D341Med (cell line): ENCODE data around the gene ESRRB.

ENCODE experiments used
- DNase-seq: peaks from one replicate; pipeline ENCODE4 v3.0.0; 2012; ENCODE audit warnings: low spot score

Gene ESRRB

DNA sequence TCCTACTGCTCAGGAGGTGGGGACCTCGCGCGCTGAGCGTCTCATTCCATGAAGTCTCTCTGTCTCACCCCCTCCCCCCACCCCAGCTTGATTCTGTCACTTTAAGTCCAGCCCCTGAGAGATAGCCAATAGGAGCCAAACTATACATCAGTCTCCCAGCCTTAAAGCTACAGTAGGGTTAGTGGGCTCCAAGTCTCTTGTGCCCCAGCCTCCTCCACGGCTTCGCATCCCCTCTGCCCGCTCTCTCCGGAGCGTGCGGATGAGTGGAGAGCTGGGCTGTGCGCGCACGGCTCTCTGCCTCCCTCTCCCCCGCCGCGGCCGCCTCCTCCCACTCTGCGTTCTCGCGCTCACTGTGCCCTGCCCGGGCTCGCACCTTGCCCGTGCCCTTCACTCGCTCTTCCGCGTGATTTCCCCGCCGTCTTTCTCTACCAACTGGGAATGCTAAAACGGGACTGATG is at the start of gene ESRRB:
Gene ESRRB (plus strand): TSS at position 191 of the 458 bp plus-strand sequence. CDS start 265 bp downstream, at position 456.
- peak; percentile 64 for DNase-seq

DNA sequence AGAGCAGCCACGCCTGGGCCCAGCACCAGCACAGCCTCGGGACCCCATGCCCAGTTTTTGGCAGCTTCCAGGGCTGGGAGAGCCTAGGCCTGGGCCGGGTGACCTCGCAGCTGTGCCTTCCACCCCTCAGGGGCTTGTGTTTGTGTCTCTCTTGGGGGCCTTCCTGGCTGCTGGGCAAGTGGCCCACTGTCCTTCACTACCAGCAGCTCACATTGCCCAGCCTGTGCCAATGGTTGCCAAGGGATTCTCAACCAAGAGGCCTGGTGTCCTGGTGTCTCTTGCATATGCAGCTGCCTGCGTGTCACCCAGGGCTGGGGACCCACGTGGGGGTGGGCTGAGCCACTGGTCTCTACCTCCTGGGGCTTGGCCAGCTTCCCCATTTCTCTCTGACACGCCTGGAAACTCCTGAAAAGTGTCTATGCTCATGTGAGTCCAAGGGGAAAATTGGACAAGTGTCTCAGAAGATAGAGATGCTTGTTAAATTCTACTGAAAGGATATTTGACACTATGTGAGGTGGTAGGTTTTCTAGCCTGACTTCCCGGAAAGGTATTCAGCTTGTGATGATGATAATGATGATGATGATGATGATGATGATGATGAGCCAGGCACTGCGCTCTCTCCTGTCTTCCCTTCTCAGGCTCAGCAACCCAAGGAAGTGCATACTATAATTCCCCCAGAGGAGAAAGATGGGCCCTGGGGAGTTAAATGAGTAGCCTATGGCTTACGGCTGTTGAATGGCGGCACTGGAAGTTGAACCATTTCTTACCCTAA is 48.8 kb upstream of the ESRRB start:
- no peak for DNase-seq

DNA sequence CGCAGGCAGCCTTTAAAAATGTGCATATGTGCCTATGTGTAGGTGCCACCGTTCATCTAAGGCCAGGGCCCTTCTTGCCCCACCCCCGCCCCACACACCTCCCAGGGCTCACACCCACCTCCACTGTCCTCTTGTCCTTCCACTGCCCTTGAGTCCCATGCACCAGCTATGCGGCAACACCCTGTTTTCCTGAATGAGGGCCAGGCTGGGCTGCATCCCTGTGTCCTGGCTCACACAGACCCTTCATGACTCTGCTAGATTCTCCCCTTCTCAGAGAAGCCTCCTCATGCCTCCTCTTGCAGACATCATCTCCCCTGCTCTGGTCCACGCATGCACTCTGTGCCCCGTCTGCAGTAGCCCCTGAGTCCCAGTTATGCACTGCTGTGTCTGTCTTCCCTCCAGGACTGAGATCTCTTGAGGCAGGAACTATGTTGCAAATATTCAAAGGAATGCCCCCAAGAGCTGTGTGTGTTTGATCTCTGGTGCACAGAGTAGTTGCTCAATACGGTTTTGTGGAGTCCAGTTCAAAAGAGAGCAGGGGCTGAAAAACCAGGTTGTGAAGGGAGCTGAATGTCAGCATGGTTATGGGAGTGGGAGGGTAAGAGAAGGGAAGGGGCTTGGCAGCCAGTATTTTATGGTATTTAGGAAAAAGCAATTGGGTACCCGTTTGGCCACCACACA is 47.3 kb upstream of the ESRRB start:
- DNase-seq, result no peak

DNA sequence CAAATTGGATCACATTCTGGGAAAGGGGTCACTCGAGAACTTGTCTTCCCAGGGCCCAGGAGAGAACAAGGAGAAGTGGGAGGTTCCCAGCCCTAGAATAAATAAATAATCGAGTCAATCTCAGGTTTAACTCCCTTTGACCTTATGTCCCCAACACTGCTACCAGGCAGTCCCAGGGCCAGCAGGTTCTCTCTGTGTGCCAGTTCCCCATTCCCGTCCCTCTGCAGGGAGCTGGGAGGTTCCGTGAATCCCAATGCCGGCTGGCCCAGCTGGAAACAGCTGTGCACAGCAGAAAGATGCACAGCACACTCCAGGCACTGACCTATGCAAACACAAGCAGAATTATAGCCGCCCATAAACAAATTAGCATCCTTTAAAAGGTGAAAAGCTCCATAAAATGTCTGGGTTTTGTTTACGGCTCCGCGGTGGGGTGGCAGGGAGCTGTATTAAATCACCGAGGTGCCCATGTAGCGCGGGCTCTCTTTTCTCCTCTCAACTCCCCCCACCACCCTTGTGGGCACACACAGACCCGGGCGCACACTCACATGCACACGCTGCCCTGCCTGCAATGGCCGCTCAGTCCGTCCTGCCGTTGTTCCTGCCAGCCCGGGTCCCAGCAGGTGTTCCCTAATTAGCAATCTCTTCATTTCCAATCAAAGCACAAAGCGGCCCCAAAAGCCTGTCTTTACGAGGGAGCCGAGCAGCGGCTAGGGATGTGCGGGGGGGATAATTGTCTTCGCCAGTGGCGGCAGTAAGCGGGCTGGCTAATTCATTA is 46.6 kb upstream of the ESRRB start:
- no peak for DNase-seq

DNA sequence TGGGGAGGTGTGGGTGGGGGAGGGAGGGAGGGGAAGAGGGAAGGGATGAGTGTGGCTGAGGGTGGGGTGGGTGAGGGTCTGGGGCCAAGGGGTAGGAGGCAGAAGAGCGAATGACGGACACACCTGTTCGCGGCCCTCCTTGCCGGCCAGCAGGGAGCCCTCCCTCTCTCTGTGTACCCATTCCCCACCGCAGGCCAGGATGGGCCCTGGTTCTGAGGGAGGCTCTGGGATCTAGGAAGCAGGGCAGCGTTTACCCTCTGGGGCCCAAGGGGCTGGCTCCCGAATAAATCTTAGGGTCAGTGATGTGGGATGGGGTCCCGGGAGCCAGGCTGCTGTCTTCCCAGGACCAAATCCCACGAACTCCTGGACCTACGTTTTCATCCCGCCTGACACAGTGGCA is 46.0 kb upstream of the ESRRB start:
- DNase-seq, result no peak

DNA sequence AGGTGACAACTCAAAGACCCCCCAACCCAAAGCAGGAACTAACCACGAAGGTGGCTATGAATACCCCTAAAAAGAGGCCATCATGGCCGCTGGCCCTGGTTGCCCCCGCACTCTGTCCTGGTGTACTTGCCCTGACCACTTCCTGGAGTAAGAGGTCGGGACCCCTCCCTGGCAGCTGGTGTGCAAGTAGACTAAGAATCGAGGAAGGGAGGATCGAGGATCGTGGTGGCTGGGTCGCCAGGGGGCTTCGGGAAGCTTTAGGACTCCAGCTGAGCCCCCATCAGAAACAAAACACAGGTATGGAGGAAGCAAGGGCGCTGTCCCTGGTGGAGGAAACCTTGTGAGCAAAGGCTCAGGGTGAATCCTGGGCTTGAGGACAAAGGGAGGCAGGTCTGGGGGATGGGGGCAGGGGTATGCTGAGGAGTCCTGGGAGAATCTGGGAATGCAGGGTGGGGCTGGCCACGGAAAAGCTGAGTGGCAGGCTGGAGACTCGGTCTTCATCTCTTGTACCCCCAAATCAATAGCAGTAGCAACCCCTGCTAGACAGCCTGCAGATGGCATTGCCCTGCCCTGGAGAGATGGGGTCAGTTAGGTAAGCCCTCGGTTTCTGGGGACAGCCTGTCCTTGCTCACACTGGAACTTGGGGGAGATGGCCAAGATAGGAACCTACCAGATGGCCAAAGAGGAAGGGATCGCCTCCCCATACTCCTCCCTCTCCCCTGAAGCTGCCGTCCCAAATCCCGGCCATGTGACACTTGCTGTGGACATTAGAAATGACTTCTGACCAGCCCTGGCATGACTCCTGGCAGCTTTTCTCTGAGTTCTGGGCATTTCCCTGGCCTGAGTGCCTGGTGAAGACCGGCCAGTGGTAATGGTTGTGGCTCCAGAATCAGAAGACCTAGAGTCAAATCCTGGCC is 45.3 kb upstream of the ESRRB start:
- DNase-seq, result no peak

DNA sequence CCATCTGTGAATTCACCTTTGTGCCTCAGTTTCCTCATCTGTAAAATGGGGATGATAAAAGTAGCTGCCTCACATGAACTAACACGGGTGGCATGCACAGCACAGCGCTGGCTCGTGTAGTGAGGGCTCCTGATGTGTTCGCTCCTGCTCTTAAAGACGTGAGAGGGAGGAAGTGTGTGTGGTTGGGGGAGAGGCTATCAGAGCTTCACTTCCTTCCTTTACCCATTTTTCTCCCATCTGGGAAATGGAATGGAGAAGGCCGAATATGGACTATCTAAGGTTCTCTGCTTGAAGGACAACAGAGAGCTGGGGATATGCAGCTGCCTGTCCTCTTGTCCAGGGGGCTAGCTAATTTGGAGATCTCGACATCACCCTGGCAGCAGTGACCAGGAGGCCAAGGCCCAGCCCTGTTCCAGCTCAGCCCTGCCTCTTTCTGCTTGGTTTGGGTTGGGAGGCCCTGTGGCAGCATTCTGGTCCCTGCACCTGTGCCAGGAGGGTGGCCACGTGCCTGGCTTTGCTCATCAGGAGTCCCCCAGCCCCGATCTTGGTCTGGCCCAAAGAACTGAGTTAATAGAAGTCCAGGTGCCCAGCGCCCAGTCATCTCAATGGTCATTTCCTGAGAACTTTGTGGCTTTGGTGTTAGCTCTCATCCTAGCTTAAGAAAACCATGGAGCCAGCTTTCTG is 44.5 kb upstream of the ESRRB start:
- no peak for DNase-seq

DNA sequence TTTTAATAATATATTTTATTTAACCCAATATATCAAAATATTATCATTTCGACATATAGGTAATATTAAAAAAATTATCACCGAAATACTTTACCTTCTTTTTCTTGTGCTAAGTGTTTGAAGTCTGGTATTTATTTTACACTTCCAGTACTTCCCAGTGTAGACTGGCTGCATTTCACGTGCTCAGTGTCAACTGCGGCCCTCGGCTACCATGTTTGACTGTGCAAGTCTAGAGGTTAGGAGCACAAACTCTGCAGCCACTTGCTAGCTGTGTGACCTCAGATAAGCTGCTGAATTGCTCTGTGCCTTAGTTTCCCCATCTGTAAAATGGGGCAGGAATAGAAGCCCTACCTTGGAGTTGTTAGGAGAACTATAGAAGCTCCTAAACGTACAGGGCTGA is 42.3 kb upstream of the ESRRB start:
- DNase-seq, result no peak

DNA sequence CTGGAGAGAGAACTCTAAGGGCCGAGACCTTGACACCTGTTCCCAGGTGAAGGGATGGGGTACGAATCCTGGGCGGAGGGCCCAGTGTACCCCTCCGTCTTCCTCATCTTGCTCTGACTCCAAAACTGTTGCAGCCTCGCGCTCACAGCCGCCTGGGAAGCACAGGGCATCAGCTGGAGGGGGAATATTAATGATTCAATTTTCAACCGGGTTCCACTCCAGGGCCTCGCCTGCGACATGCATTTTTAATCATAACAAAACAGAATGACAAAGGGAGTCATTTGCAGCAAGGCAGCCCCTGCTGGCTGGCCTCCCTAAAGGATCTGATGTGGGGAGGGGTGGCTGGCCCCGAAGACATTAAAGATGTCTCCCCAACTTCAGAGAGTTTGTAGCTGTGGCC is 41.6 kb upstream of the ESRRB start:
- DNase-seq, result no peak

DNA sequence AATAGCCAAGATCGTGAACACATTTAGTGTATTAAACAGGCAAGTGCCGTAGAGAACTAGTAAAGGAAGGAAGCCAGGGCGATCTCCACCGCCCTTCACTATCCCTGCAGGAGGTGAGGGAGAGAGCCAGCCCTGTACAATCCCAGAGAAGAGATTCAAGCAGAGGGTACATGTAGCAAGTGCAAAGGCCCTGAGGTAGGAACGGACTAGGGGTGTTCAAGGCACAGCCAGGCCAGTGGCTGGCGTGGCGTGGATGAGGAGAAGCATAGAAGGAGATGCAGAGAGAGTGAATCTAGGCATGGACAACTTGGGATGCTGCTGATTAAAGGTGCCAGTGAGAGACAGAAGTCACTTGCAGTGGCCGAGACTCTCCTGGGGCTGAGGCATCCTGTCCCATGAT is 39.1 kb upstream of the ESRRB start:
- no peak for DNase-seq

DNA sequence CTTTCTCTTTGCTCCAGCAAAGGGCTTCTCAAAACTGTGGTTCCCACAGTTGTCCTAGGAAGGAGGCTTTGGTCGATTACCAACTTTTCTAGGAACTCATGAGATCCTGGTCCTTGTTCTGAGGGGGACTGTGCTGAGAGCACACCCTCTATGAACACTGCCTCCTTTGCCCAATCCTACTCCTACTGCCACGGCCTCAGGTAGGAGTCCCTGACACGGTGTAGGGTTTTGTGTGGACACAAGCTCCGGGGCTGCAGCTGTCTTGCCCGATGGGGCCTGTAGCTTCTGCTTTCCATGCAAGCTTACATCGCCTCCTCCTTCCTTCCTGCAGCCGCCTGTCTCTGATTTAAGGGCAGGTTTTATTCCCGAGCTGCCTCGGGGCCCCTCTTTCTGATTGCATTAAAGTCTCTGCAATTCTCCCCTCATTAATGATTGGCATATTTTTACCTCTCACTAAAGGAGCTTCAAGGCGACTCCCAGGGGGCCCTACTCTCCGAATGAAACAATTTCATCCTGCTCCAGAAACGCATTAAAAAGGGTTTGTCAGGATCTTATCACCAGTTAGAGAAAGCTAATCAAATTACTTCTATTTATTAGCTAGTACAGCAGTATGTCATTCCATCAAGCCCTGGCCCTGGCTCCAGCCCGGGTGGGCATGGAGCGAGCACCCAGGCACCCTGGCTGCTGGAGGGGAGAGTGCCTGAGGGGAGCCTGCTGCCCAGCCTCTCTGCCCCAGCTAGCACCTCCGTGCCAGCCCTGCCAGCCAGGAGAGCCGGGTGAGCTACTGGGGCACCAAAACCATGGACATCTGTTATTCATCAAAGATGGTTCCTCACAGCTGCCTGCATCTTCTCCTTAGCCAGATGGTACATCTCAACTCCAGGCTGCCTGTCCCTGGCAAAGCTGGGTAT is 38.0 kb upstream of the ESRRB start:
- DNase-seq, result no peak

DNA sequence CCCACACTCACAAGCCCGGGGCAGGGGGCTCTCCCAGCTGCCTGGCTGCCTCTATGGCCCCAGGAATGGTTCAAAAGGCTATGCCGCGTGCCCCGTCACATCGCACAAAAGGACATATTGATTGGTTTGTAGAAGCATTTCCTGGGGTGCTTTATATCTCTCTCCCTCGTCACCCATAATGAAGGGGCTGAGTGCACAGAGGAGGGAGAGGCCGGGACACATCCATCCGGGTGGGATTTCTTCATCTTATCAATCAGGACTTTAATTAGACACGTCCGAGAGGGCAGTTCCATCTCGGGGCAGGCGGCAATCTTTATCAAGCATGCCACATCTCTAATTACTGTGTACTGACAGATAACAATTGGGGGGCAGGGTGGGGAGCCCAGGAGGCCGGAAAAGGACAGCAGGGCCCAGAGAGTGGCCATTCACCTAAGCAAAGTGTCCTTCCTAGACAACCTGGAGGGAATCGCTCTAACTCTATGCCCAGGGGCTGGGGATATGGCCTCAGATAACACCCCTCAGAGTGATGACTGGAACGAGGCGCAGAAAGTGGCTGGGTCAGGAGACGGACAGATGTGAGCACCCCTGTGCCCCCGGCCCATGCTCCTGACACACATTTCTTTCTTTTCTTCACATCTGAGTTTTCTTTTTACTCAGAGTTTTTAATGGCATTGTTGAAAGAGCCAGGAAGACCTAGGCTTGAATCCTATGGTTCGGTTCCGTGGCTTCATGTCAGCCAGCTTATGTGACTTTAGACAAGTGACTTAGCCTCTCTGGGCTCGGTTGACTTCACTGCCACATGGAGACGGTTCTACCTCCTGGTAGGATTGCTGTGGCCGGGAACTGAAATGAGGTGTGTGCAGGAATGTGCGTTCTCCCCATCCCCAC is 36.0 kb upstream of the ESRRB start:
- no peak for DNase-seq

DNA sequence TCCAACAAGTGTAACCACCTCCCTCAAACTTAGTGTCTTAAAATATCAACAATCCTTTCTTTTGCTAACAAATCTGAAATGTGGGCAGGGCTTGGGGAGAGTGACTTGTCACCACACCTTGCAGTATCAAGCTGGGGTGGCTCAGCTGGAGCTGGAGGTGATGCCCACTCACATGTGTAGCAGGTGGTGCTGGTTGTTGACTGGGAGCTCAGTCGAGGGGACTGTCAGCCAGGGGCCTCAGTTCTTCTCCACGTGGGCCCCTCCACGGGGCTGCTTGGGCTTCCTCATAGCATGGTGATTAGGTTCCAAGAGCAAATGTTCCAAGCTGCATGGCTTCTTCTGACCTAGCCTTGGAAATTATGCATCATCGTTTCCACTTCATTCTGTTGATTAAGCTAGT is 32.6 kb upstream of the ESRRB start:
- DNase-seq, result no peak

DNA sequence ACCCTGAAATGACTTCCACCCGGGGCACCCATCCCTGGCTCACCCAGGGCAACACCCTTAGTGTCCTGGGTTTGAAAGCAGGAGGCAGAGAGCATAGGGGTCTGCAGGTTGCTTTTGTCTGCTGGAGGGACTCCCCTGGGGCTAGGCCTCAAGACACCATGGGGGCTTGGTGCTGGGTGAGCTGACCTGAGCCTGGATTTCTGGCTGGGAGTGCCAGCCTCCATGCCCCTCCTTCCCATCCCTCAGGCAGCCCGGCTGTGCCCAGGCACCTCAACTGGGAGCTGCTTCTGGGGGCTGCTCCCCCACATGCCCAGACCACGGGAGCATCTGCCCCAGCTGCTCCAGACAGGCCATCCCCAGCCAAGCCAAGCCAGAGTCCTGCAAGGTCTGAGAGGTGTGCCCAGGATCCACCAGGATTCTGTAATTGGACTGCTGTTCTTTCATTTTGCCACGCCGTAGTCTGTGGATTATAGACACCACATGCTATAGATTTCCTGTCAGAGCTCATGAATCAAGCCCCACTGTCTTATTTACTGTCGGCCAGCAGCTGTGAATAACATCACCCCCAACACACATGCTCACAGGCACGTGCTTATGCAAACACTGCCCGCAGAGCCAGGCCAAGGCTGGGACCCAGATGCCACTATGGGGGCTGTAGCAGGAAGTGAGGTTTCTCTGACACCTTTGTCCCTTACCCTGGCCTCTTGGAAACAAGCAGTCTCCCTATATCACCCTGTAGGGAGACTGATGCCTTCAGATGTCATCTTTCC is 29.4 kb upstream of the ESRRB start:
- no peak for DNase-seq

DNA sequence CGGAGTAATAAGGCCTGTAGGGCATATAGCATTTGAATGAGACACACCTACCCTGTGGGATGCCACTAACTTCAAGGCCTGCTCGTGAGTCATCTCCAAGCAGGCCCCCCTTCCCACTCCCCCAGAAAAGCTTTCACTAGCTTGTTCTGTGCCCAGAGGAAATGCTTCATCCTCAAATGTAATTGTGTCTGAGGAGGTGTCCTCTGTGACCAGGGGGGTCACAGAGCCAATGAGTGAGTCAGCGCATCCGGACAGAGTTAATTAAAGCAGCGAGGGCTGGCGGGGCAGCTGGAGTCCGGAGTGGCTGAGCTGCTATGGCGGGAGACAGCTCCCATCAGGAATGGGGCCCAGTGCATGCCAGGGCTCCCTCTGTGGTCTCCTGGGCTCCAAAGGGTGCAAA is 27.0 kb upstream of the ESRRB start:
- no peak for DNase-seq

DNA sequence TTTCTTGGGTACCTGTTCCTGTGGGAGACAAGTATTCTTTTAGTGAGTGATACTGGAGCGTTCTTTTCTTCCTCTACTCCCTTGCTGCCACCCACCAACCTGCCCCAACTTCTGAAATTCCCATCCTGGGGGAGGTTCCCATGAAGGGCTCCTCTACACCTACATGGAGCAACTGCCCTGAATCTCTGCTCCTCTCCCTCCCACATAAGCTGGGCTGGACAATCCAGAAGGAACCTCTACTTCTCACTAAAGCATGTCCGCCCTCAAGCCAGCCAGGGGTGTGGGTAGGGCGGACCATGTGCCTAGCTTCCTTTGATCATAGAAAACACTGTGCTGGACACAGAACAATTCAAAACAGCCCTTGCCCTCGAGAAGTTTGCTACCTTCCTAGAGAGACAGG is 25.9 kb upstream of the ESRRB start:
- DNase-seq, result no peak

DNA sequence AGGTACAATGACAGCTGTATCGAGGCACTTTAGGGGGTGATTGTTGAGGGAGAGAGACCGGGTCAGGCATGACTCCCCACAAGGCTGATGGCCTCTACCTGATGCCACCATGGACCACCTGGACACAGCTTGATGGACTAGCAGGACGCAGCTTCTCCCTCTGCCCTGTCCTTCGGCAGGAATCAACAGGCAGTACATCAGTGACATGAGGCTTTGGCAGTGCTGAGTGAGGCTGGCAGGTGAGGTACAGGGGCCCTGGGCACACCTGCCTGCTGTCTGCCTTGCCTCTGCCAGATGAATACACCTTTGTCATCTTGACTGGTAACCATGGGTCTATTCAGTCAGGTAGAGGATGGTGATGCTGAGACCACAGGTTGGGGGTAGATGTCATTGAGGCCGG is 25.3 kb upstream of the ESRRB start:
- no peak for DNase-seq

DNA sequence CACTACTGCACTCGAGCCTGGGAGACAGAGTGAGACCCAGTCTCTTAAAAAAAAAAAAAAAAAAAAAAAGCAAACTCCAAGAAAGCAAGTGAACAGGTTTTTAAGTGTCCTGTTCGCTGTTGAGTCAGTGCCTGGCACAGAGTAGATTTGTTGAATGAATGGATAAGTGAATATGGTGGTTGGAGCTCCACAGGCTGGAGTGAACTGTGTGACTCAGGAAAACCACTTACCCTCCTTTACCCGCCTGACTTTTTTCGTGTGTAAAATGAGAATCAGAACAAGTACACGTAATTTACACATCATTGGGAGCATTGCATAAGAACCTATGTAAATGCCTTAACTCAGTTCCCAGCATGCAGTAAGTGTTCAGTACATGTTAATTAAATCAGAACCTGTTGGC is 24.0 kb upstream of the ESRRB start:
- DNase-seq, result no peak
